ENCODE data around the gene SORBS2. TPM values are rescaled to one million over a fixed set of nuclear protein-coding genes. Genes with fewer than 3 reads are reported as not detected.

The SORBS2 gene
- total RNA-seq, 1 donor from 2014 or later, result not detected

- DNase-seq, result no peak
- no peaks in the 10 kb centered on the region for H3K36me3 Mint-ChIP-seq (ENCODE audit: low read depth)
- ATAC-seq (ENCODE audit: low read depth), result no peak
- H3K4me1 Mint-ChIP-seq, result no peaks in the 10 kb centered on the region
- intact Hi-C loops (cut with micrococcal nuclease), result no loop called here
- CTCF ChIA-PET, result interaction anchor here (1.6 to 5.1 kb wide), 2 partner anchors 383 to 400 kb away, joined by 6 to 49 read pairs; no protein-coding TSS in a partner anchor
- H3K27ac Mint-ChIP-seq, result no peak overlapping the region
- peaks cover 33% of the 10 kb centered on the region for H3K27me3 Mint-ChIP-seq
- peaks cover 3% of the 10 kb centered on the region for H3K9me3 Mint-ChIP-seq
- H3K4me3 Mint-ChIP-seq, result no peak overlapping the region
- TF ChIP-seq CTCF (IDR thresholded peaks at IDR 0.05), result no peak
- POLR2A ChIA-PET, result no interaction called here
Measured at GRCh38 chr4:185638548-185639301, 173.3 kb downstream of the SORBS2 start.

GRCh38 chr4:185638093-185638492 is 173.9 kb downstream of the SORBS2 start:
- no peak for TF ChIP-seq CTCF (IDR thresholded peaks at IDR 0.05)
- no peaks in the 10 kb centered on the region for H3K4me1 Mint-ChIP-seq
- no peaks in the 10 kb centered on the region for H3K36me3 Mint-ChIP-seq (ENCODE audit: low read depth)
- H3K9me3 Mint-ChIP-seq, result peaks cover 3% of the 10 kb centered on the region
- no peak overlapping the region for H3K4me3 Mint-ChIP-seq
- intact Hi-C loops (cut with micrococcal nuclease), result no loop called here
- CTCF ChIA-PET, result interaction anchor here (1.0 to 5.1 kb wide), 3 partner anchors 383 to 400 kb away, joined by 3 to 49 read pairs (median 6); no protein-coding TSS in a partner anchor
- no peak overlapping the region for H3K27ac Mint-ChIP-seq
- ATAC-seq (ENCODE audit: low read depth), result no peak
- no peak for DNase-seq
- H3K27me3 Mint-ChIP-seq, result peaks cover 28% of the 10 kb centered on the region
- POLR2A ChIA-PET, result no interaction called here

- H3K9me3 Mint-ChIP-seq, result peaks cover 3% of the 10 kb centered on the region
- H3K27me3 Mint-ChIP-seq, result peaks cover 24% of the 10 kb centered on the region
- ATAC-seq (ENCODE audit: low read depth), result no peak
- H3K27ac Mint-ChIP-seq, result no peak overlapping the region
- no peaks in the 10 kb centered on the region for H3K4me1 Mint-ChIP-seq
- intact Hi-C loops (cut with micrococcal nuclease), result no loop called here
- ChIA-PET POLR2A (no interaction called here), CTCF (interaction anchor here (1.0 kb wide), 1 partner anchor 401 kb away, joined by 3 read pairs; no protein-coding TSS in a partner anchor)
- no peak overlapping the region for H3K4me3 Mint-ChIP-seq
- no peaks in the 10 kb centered on the region for H3K36me3 Mint-ChIP-seq (ENCODE audit: low read depth)
- TF ChIP-seq CTCF (IDR thresholded peaks at IDR 0.05), result no peak
- no peak for DNase-seq
Measured at GRCh38 chr4:185637163-185637875, 174.7 kb downstream of the SORBS2 start.

- Mint-ChIP-seq H3K27ac (no peak overlapping the region), H3K4me3 (no peak overlapping the region), H3K4me1 (no peaks in the 10 kb centered on the region), H3K9me3 (peaks cover 3% of the 10 kb centered on the region), H3K27me3 (peaks cover 17% of the 10 kb centered on the region), H3K36me3 (ENCODE audit: low read depth) (no peaks in the 10 kb centered on the region)
- DNase-seq (no peak), ATAC-seq (ENCODE audit: low read depth) (no peak)
- TF ChIP-seq CTCF (IDR thresholded peaks at IDR 0.05), result no peak
- ChIA-PET CTCF (no interaction called here), POLR2A (no interaction called here)
- intact Hi-C loops (cut with micrococcal nuclease), result no loop called here
Measured at GRCh38 chr4:185634066-185634652, 177.8 kb downstream of the SORBS2 start.

- no peak overlapping the region for H3K4me3 Mint-ChIP-seq
- H3K9me3 Mint-ChIP-seq, result no peaks in the 10 kb centered on the region
- DNase-seq (no peak), ATAC-seq (ENCODE audit: low read depth) (no peak)
- H3K27me3 Mint-ChIP-seq, result peaks cover 11% of the 10 kb centered on the region
- ChIA-PET CTCF (no interaction called here), POLR2A (no interaction called here)
- no peak overlapping the region for H3K27ac Mint-ChIP-seq
- no peak for TF ChIP-seq CTCF (IDR thresholded peaks at IDR 0.05)
- intact Hi-C loops (cut with micrococcal nuclease), result no loop called here
- no peaks in the 10 kb centered on the region for H3K4me1 Mint-ChIP-seq
- H3K36me3 Mint-ChIP-seq (ENCODE audit: low read depth), result no peaks in the 10 kb centered on the region
Measured at GRCh38 chr4:185626798-185627197, 185.2 kb downstream of the SORBS2 start.

All from activated B cell treated with CpG ODN at 0.5 μM for 24 hours (primary cell).